ENCODE data around the gene ZNF17.

ZNF17 gene

DNA sequence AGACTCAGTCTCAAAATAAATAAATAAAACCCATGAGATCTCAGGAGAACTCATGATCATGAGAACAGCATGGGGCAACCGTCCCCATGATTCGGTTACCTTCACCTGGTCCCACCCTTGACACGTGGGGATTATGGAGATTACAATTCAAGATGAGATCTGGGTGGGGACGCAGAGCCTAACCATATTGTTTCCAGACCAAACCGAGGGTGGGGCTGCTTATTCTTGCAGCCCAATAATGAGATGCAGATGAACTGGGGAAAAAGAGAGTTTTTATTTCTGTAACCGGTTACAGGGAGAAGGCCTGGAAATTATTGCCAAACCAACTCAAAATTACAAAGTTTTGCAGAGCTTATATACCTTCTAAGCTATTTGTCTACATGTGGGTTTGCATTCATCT is 34.8 kb upstream of the ZNF17 start:
- no peak overlapping the region for H2AK5ac ChIP-seq (ENCODE audit: low read length, severe bottlenecking)
- no peak overlapping the region for H2AFZ ChIP-seq (ENCODE audit: low read depth, low read length)
- peaks cover 2% of the 10 kb centered on the region for H3K79me1 ChIP-seq (replicated peaks; ENCODE audit: low read length, poor library complexity, severe bottlenecking)
- H2BK5ac ChIP-seq (ENCODE audit: low read depth, low read length, poor library complexity, severe bottlenecking), result no peak overlapping the region
- H3K27ac ChIP-seq (ENCODE audit: low read length, poor library complexity, severe bottlenecking), result no peak overlapping the region
- no peaks in the 10 kb centered on the region for H3K27me3 ChIP-seq (ENCODE audit: control insufficient read depth in 1 of 2, insufficient read depth in 1 of 2, low read length in 2 of 2)
- H3K14ac ChIP-seq (ENCODE audit: low read length in 2 of 2), result no peak overlapping the region
- H3K36me3 ChIP-seq (ENCODE audit: control insufficient read depth in 1 of 2, insufficient read depth in 2 of 2, low read depth in 1 of 2, low read length in 2 of 2), result peaks cover 56 to 74% of the 10 kb centered on the region in 2 experiments
- H2BK12ac ChIP-seq (ENCODE audit: low read length in 2 of 2), result no peak overlapping the region
- H4K91ac ChIP-seq (ENCODE audit: low read length), result no peak overlapping the region
- H3K4me2 ChIP-seq (ENCODE audit: low read length, poor library complexity, severe bottlenecking), result no peak overlapping the region
- DNase-seq, result no peak
- H3K9me3 ChIP-seq (ENCODE audit: control insufficient read depth, low read length), result peaks cover 63% of the 10 kb centered on the region
- H3K4me3 ChIP-seq (ENCODE audit: insufficient read depth in 1 of 2, low read depth in 1 of 2, low read length in 2 of 2), result no peak overlapping the region
- H2BK120ac ChIP-seq (ENCODE audit: low read depth, low read length), result no peak overlapping the region
- H3K4me1 ChIP-seq (ENCODE audit: control insufficient read depth, insufficient read depth, low read depth, low read length), result no peaks in the 10 kb centered on the region
- no peak overlapping the region for H3K9ac ChIP-seq (ENCODE audit: low read length)
- H4K8ac ChIP-seq (ENCODE audit: low read length), result no peak overlapping the region
- 100% methylated on average over 4 of the region's 6 CpGs for WGBS
- H3K23ac ChIP-seq (ENCODE audit: low read length in 2 of 2), result no peak overlapping the region
- no peak overlapping the region for H3K18ac ChIP-seq (ENCODE audit: low read depth in 1 of 2, low read length in 2 of 2)
- H3K4ac ChIP-seq (ENCODE audit: low read depth in 1 of 2, low read length in 2 of 2), result no peak overlapping the region
- no peak overlapping the region for H2BK15ac ChIP-seq (ENCODE audit: low read depth, poor library complexity, severe bottlenecking)

DNA sequence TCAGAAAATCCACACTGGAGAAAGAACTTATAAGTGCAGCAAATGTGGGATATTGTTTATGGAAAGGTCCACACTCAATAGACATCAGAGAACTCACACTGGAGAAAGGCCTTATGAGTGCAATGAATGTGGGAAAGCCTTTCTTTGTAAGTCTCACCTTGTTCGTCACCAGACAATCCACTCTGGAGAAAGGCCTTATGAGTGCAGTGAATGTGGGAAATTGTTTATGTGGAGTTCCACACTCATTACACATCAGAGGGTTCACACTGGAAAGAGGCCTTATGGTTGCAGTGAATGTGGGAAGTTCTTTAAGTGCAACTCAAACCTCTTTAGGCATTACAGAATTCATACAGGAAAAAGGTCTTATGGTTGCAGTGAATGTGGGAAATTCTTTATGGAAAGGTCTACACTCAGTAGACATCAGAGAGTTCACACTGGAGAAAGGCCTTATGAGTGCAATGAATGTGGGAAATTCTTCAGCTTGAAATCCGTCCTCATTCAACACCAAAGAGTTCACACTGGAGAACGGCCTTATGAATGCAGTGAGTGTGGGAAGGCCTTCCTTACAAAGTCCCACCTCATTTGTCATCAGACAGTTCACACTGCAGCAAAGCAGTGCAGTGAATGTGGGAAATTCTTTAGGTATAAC is 33.3 kb upstream of the ZNF17 start:
- Histone ChIP-seq H3K79me1 (replicated peaks; ENCODE audit: low read length, poor library complexity, severe bottlenecking) (no peaks in the 10 kb centered on the region), H3K18ac (ENCODE audit: low read depth in 1 of 2, low read length in 2 of 2) (no peak overlapping the region), H3K27ac (ENCODE audit: low read length, poor library complexity, severe bottlenecking) (no peak overlapping the region), H3K4me2 (ENCODE audit: low read length, poor library complexity, severe bottlenecking) (no peak overlapping the region), H2AFZ (ENCODE audit: low read depth, low read length) (no peak overlapping the region), H2BK5ac (ENCODE audit: low read depth, low read length, poor library complexity, severe bottlenecking) (no peak overlapping the region), H3K36me3 (ENCODE audit: control insufficient read depth in 1 of 2, insufficient read depth in 2 of 2, low read depth in 1 of 2, low read length in 2 of 2) (peaks cover 47 to 59% of the 10 kb centered on the region in 2 experiments), H2BK12ac (ENCODE audit: low read length in 2 of 2) (no peak overlapping the region), H2AK5ac (ENCODE audit: low read length, severe bottlenecking) (no peak overlapping the region), H3K27me3 (ENCODE audit: control insufficient read depth in 1 of 2, insufficient read depth in 1 of 2, low read length in 2 of 2) (no peaks in the 10 kb centered on the region), H2BK15ac (ENCODE audit: low read depth, poor library complexity, severe bottlenecking) (no peak overlapping the region), H3K9me3 (ENCODE audit: control insufficient read depth, low read length) (peaks cover 61% of the 10 kb centered on the region), H3K23ac (ENCODE audit: low read length in 2 of 2) (no peak overlapping the region), H4K8ac (ENCODE audit: low read length) (no peak overlapping the region), H3K4ac (ENCODE audit: low read depth in 1 of 2, low read length in 2 of 2) (no peak overlapping the region), H3K14ac (ENCODE audit: low read length in 2 of 2) (no peak overlapping the region), H3K4me1 (ENCODE audit: control insufficient read depth, insufficient read depth, low read depth, low read length) (no peaks in the 10 kb centered on the region), H3K4me3 (ENCODE audit: insufficient read depth in 1 of 2, low read depth in 1 of 2, low read length in 2 of 2) (peak overlapping the region in 1 of 2 experiments; percentile 34), H4K91ac (ENCODE audit: low read length) (no peak overlapping the region), H3K9ac (ENCODE audit: low read length) (no peak overlapping the region), H2BK120ac (ENCODE audit: low read depth, low read length) (no peak overlapping the region)
- DNase-seq, result no peak
- 100% methylated on average over 1 of the region's 3 CpGs for WGBS

DNA sequence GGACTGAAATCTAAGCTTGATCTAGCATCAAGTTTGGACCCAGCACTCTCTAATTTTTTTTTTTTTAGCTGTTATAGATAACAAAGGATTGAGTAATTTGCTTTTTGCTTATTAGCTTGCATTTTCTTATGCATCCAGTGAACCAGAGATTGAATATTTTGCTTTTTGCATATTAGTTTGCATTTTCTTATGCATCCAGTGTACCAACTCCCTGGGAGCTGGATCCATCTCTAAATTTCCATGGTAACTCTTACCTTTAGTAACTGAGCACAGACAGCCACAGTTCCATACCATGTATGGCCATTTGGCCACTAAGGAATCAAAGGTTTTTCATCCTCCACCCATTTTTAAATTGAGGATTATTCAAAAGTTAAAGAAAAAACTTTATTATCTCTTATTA is 30.0 kb upstream of the ZNF17 start:
- H3K4me1 ChIP-seq (ENCODE audit: control insufficient read depth, insufficient read depth, low read depth, low read length), result no peaks in the 10 kb centered on the region
- H4K8ac ChIP-seq (ENCODE audit: low read length), result no peak overlapping the region
- no peak for DNase-seq
- H3K4ac ChIP-seq (ENCODE audit: low read depth in 1 of 2, low read length in 2 of 2), result no peak overlapping the region
- H3K14ac ChIP-seq (ENCODE audit: low read length in 2 of 2), result no peak overlapping the region
- no peak overlapping the region for H3K27ac ChIP-seq (ENCODE audit: low read length, poor library complexity, severe bottlenecking)
- no peak overlapping the region for H4K91ac ChIP-seq (ENCODE audit: low read length)
- H2BK12ac ChIP-seq (ENCODE audit: low read length in 2 of 2), result no peak overlapping the region
- no peaks in the 10 kb centered on the region for H3K79me1 ChIP-seq (replicated peaks; ENCODE audit: low read length, poor library complexity, severe bottlenecking)
- no peak overlapping the region for H3K18ac ChIP-seq (ENCODE audit: low read depth in 1 of 2, low read length in 2 of 2)
- H3K23ac ChIP-seq (ENCODE audit: low read length in 2 of 2), result no peak overlapping the region
- no peak overlapping the region for H2AK5ac ChIP-seq (ENCODE audit: low read length, severe bottlenecking)
- no peak overlapping the region for H3K4me3 ChIP-seq (ENCODE audit: insufficient read depth in 1 of 2, low read depth in 1 of 2, low read length in 2 of 2)
- H3K36me3 ChIP-seq (ENCODE audit: control insufficient read depth in 1 of 2, insufficient read depth in 2 of 2, low read depth in 1 of 2, low read length in 2 of 2), result peaks cover 16 to 28% of the 10 kb centered on the region in 2 experiments
- no peaks in the 10 kb centered on the region for H3K27me3 ChIP-seq (ENCODE audit: control insufficient read depth in 1 of 2, insufficient read depth in 1 of 2, low read length in 2 of 2)
- H2BK5ac ChIP-seq (ENCODE audit: low read depth, low read length, poor library complexity, severe bottlenecking), result no peak overlapping the region
- H2AFZ ChIP-seq (ENCODE audit: low read depth, low read length), result no peak overlapping the region
- no peak overlapping the region for H2BK15ac ChIP-seq (ENCODE audit: low read depth, poor library complexity, severe bottlenecking)
- H3K4me2 ChIP-seq (ENCODE audit: low read length, poor library complexity, severe bottlenecking), result no peak overlapping the region
- peaks cover 38% of the 10 kb centered on the region for H3K9me3 ChIP-seq (ENCODE audit: control insufficient read depth, low read length)
- no peak overlapping the region for H2BK120ac ChIP-seq (ENCODE audit: low read depth, low read length)
- no peak overlapping the region for H3K9ac ChIP-seq (ENCODE audit: low read length)

GRCh38 chr19:57382806-57383488 is 28.0 kb upstream of the ZNF17 start:
- Histone ChIP-seq H2BK12ac (ENCODE audit: low read length in 2 of 2) (no peak overlapping the region), H3K4me1 (ENCODE audit: control insufficient read depth, insufficient read depth, low read depth, low read length) (no peaks in the 10 kb centered on the region), H3K18ac (ENCODE audit: low read depth in 1 of 2, low read length in 2 of 2) (no peak overlapping the region), H2AFZ (ENCODE audit: low read depth, low read length) (no peak overlapping the region), H3K79me1 (replicated peaks; ENCODE audit: low read length, poor library complexity, severe bottlenecking) (no peaks in the 10 kb centered on the region), H3K9ac (ENCODE audit: low read length) (no peak overlapping the region), H3K14ac (ENCODE audit: low read length in 2 of 2) (no peak overlapping the region), H3K4me3 (ENCODE audit: insufficient read depth in 1 of 2, low read depth in 1 of 2, low read length in 2 of 2) (no peak overlapping the region), H2BK15ac (ENCODE audit: low read depth, poor library complexity, severe bottlenecking) (no peak overlapping the region), H3K27ac (ENCODE audit: low read length, poor library complexity, severe bottlenecking) (no peak overlapping the region), H2BK120ac (ENCODE audit: low read depth, low read length) (no peak overlapping the region), H3K4ac (ENCODE audit: low read depth in 1 of 2, low read length in 2 of 2) (no peak overlapping the region), H4K8ac (ENCODE audit: low read length) (no peak overlapping the region), H3K9me3 (ENCODE audit: control insufficient read depth, low read length) (peaks cover 18% of the 10 kb centered on the region), H3K27me3 (ENCODE audit: control insufficient read depth in 1 of 2, insufficient read depth in 1 of 2, low read length in 2 of 2) (no peaks in the 10 kb centered on the region), H3K4me2 (ENCODE audit: low read length, poor library complexity, severe bottlenecking) (no peak overlapping the region), H3K23ac (ENCODE audit: low read length in 2 of 2) (no peak overlapping the region), H3K36me3 (ENCODE audit: control insufficient read depth in 1 of 2, insufficient read depth in 2 of 2, low read depth in 1 of 2, low read length in 2 of 2) (peaks cover 3 to 8% of the 10 kb centered on the region in 2 experiments), H2BK5ac (ENCODE audit: low read depth, low read length, poor library complexity, severe bottlenecking) (no peak overlapping the region), H2AK5ac (ENCODE audit: low read length, severe bottlenecking) (no peak overlapping the region), H4K91ac (ENCODE audit: low read length) (no peak overlapping the region)
- peak; percentile 29 for DNase-seq
- whole genome bisulfite sequencing, result 84% methylated on average over 6 of the region's 7 CpGs

Measured in mesenchymal stem cell (in vitro differentiated cells and primary cell).